HL-60 (cell line): ENCODE measurements around the gene TENM4.

ENCODE experiments used
- DNase-seq, 2 experiments: peaks; one replicate each; pipeline ENCODE4 v3.0.0-alpha.2; 2010 to 2020; ENCODE audit warnings: low read depth in 1 of 2, low spot score in 1 of 2
- H3K27ac ChIP-seq: fragments of 250-450 bp; sonication (Bioruptor Pico); replicated peaks from 2 replicates; pipeline ENCODE4 v1.5.1; 2020; ENCODE audit warnings: mild to moderate bottlenecking, moderate library complexity
- H3K27me3 ChIP-seq: fragments of 250-450 bp; sonication (Bioruptor Pico); 2 replicates; pipeline ENCODE4 v1.5.1; 2021; ENCODE audit warnings: mild to moderate bottlenecking, moderate library complexity; ENCODE audit not compliant: insufficient read depth, poor library complexity, severe bottlenecking
- H3K4me3 ChIP-seq: replicated peaks from 2 replicates; pipeline ENCODE4 v1.5.1; 2011; ENCODE audit warnings: mild to moderate bottlenecking, control low read depth, low read length; ENCODE audit not compliant: insufficient read depth
- CTCF ChIP-seq: IDR thresholded peaks from one replicate; pipeline ENCODE4 v1.5.1; 2011; ENCODE audit warnings: low read length, control low read depth, inconsistent platforms; ENCODE audit not compliant: insufficient read depth
- GABPA ChIP-seq: IDR thresholded peaks from 2 replicates; pipeline ENCODE4 v1.6.1; 2012; ENCODE audit warnings: low read depth
- POLR2AphosphoS5 ChIP-seq: IDR thresholded peaks from 2 replicates; pipeline ENCODE4 v1.6.1; 2012; ENCODE audit warnings: low read depth
- REST ChIP-seq: IDR thresholded peaks from 2 replicates; pipeline ENCODE4 v1.6.1; 2012; ENCODE audit warnings: low read depth; ENCODE audit not compliant: insufficient replicate concordance
- SPI1 ChIP-seq: IDR thresholded peaks from 2 replicates; pipeline ENCODE4 v1.6.1; 2012; ENCODE audit warnings: low read depth, mild to moderate bottlenecking, borderline replicate concordance

Gene TENM4

GRCh38 chr11:78731027-78731426 lies 709.8 kb downstream of the TENM4 start:
- Histone ChIP-seq H3K27ac (no peak overlapping the region), H3K4me3 (no peak overlapping the region), H3K27me3 (no peaks in the 10 kb centered on the region)
- no peak for TF ChIP-seq CTCF
- TF ChIP-seq SPI1, result no peak
- TF ChIP-seq POLR2AphosphoS5, result no peak
- DNase-seq, result no peak

GRCh38 chr11:78730267-78730824 lies 710.5 kb downstream of the TENM4 start:
- DNase-seq, result no peak
- Histone ChIP-seq H3K27me3 (no peaks in the 10 kb centered on the region), H3K4me3 (no peak overlapping the region), H3K27ac (no peak overlapping the region)
- TF ChIP-seq POLR2AphosphoS5 (no peak), CTCF (no peak), GABPA (no peak), SPI1 (no peak), REST (no peak)

- no peaks in the 10 kb centered on the region for H3K27me3 ChIP-seq
- peak; percentile 4 to 38 for DNase-seq
- H3K4me3 ChIP-seq, result no peak overlapping the region
- no peak overlapping the region for H3K27ac ChIP-seq
- TF ChIP-seq REST (no peak), POLR2AphosphoS5 (no peak), GABPA (no peak), SPI1 (peak; percentile 91), CTCF (no peak)
These were observed 713.0 kb downstream of the TENM4 start for GRCh38 chr11:78727816-78728215.

GRCh38 chr11:78725200-78725599 lies 715.6 kb downstream of the TENM4 start:
- Histone ChIP-seq H3K27me3 (no peaks in the 10 kb centered on the region), H3K27ac (no peak overlapping the region), H3K4me3 (no peak overlapping the region)
- TF ChIP-seq POLR2AphosphoS5 (no peak), SPI1 (no peak), REST (no peak), CTCF (no peak), GABPA (no peak)
- no peak for DNase-seq
